Measurements from ENCODE around the gene ELAVL2.

GRCh38 chr9:23736293-23736692, 89.7 kb downstream of the ELAVL2 start:
- TF ChIP-seq TAF1 (IDR thresholded peaks at IDR 0.05; ENCODE audit: low read depth), result no peak
- TF ChIP-seq EZH2 (IDR thresholded peaks at IDR 0.05; ENCODE audit: borderline replicate concordance, insufficient read depth, low read length, poor library complexity, severe bottlenecking), result no peak
